B cell (primary cell): Measurements from ENCODE around the gene EVI2B. TPM values are rescaled to one million over a fixed set of nuclear protein-coding genes. Genes with fewer than 3 reads are reported as not detected.

Experiments
- ATAC-seq: fragments of 200-7000 bp; cut with Tn5 transposase; one replicate; pipeline ENCODE4 v1.10.0; 2021; ENCODE audit warnings: low read depth, mild to moderate bottlenecking, moderate number of reproducible peaks, moderate library complexity
- CTCF ChIA-PET: fragments of 350-600 bp; sonication (Branson Sonifier 250); formaldehyde crosslinking; loops from one replicate; lab custom pipeline; 2021; ENCODE audit warnings: antibody characterized with exemption, inconsistent platforms; lab: Charles Lee
- POLR2A ChIA-PET: fragments of 350-600 bp; sonication (Branson Sonifier 250); formaldehyde crosslinking; loops from one replicate; lab custom pipeline; 2021; ENCODE audit warnings: antibody characterized with exemption; lab: Charles Lee
- DNase-seq: peaks from one replicate; pipeline ENCODE4 v3.0.0; 2013
- H2AFZ ChIP-seq: 2 replicates; pipeline ENCODE4 v1.6.1; 2012; ENCODE audit warnings: mild to moderate bottlenecking, low read depth, low read length; ENCODE audit not compliant: insufficient read depth, poor library complexity, severe bottlenecking
- H3K27ac ChIP-seq, 2 donors: 1 replicate in 1 of 2; 2 replicates in 1 of 2; pipeline ENCODE4 v1.5.1; 2012 to 2013; ENCODE audit warnings: low read length in 2 of 2, mild to moderate bottlenecking in 2 of 2, moderate library complexity in 1 of 2
- H3K27me3 ChIP-seq, 4 experiments: fragments of 200-600 bp in 1 of 4; sonication (generic) in 1 of 4; replicated peaks in 1 of 4; 1 replicate in 2 of 4; 2 replicates in 2 of 4; pipeline versions ENCODE4 v1.6.1 to v1.7.0; 2013 to 2016; ENCODE audit warnings: low read length in 3 of 4, mild to moderate bottlenecking in 2 of 4, mixed read lengths in 1 of 4, moderate library complexity in 1 of 4; ENCODE audit not compliant: insufficient read depth in 4 of 4, control insufficient read depth in 3 of 4; ENCODE audit errors: control extremely low read depth in 1 of 4
- H3K36me3 ChIP-seq, 2 experiments: replicated peaks in 1 of 2; 1 replicate in 1 of 2; 2 replicates in 1 of 2; pipeline versions ENCODE4 v1.6.1 to v1.7.1; 2013; ENCODE audit warnings: low read length in 1 of 2; ENCODE audit not compliant: insufficient read depth in 2 of 2, control insufficient read depth in 1 of 2; ENCODE audit errors: control extremely low read depth in 1 of 2, extremely low read depth in 1 of 2
- H3K4me1 ChIP-seq, 2 donors: fragments of 200-600 bp in 1 of 2; sonication (generic) in 1 of 2; 1 replicate in 1 of 2; 2 replicates in 1 of 2; pipeline versions ENCODE4 v1.5.1 to v1.6.1; 2013 to 2017; ENCODE audit warnings: low read length in 2 of 2; ENCODE audit not compliant: control insufficient read depth in 2 of 2, insufficient read depth in 2 of 2
- H3K4me2 ChIP-seq: replicated peaks from 2 replicates; pipeline ENCODE3; 2012; ENCODE audit warnings: mild to moderate bottlenecking, low read depth, low read length; ENCODE audit not compliant: poor library complexity, severe bottlenecking
- H3K4me3 ChIP-seq, 5 experiments: fragments of 200-600 bp in 1 of 5; sonication (generic) in 1 of 5; 1 replicate in 3 of 5; 2 replicates in 2 of 5; pipeline versions ENCODE4 v1.5.1 to v1.7.0; 2011 to 2016; ENCODE audit warnings: low read length in 4 of 5, mild to moderate bottlenecking in 4 of 5, low read depth in 2 of 5, control low read depth in 1 of 5, moderate library complexity in 1 of 5; ENCODE audit not compliant: insufficient read depth in 1 of 5; ENCODE audit errors: control extremely low read depth in 1 of 5, extremely low read depth in 1 of 5
- H3K79me2 ChIP-seq: fragments of 200-600 bp; sonication (generic); one replicate; pipeline ENCODE4 v1.6.0; 2016; ENCODE audit warnings: low read length; ENCODE audit not compliant: control insufficient read depth, insufficient read depth
- H3K9ac ChIP-seq: fragments of 200-600 bp; sonication (generic); 2 replicates; pipeline ENCODE4 v1.6.1; 2017; ENCODE audit warnings: mild to moderate bottlenecking, low read length, moderate library complexity
- H3K9me3 ChIP-seq, 3 donors: one replicate each; pipeline versions ENCODE4 v1.6.1 to v1.7.1; 2013; ENCODE audit warnings: low read length in 2 of 3; ENCODE audit not compliant: control insufficient read depth in 2 of 3, insufficient read depth in 1 of 3; ENCODE audit errors: control extremely low read depth in 1 of 3
- H4K20me1 ChIP-seq: 2 replicates; pipeline ENCODE4 v1.6.0; 2012; ENCODE audit warnings: mild to moderate bottlenecking, low read length; ENCODE audit not compliant: insufficient read depth, control insufficient read depth, poor library complexity, severe bottlenecking
- H3K27ac Mint-ChIP-seq: one replicate; pipeline ENCODE4 v1.8.0; 2021; ENCODE audit warnings: mixed read lengths
- H3K27me3 Mint-ChIP-seq: one replicate; pipeline ENCODE4 v1.8.0; 2021; ENCODE audit warnings: mixed read lengths
- H3K4me1 Mint-ChIP-seq: one replicate; pipeline ENCODE4 v1.8.0; 2021; ENCODE audit warnings: mixed read lengths
- H3K4me3 Mint-ChIP-seq: one replicate; pipeline ENCODE4 v1.8.0; 2021; ENCODE audit warnings: mixed read lengths
- H3K9me3 Mint-ChIP-seq: one replicate; pipeline ENCODE4 v1.8.0; 2022; ENCODE audit warnings: mixed read lengths; ENCODE audit not compliant: insufficient read depth
- CTCF ChIP-seq: fragments of 200-600 bp; IDR thresholded peaks from one replicate; pipeline ENCODE4 v1.8.0; 2022; ENCODE audit warnings: antibody characterized with exemption, mild to moderate bottlenecking
- EZH2 ChIP-seq: IDR thresholded peaks from 2 replicates; pipeline ENCODE4 v1.6.1; 2012; ENCODE audit warnings: borderline replicate concordance, low read depth, mild to moderate bottlenecking, moderate library complexity, low read length; ENCODE audit not compliant: insufficient read depth, poor library complexity, severe bottlenecking
- WGBS: methylation state at CpG from one replicate; pipeline ENCODE4 v1.1.5; 2013; ENCODE audit warnings: missing lambda C conversion rate; ENCODE audit not compliant: insufficient coverage; 5-methylcytosine and 5-hydroxymethylcytosine counted together
- intact Hi-C: fragments of 100-400 bp; cut with micrococcal nuclease; formaldehyde crosslinking; loops from one replicate; pipeline ENCODE4 v1.10.0; 2022
- polyA plus RNA-seq: library from polyadenylated mRNA; depleted of rRNA; stranded (reverse); fragments of >200 nt; gene quantifications from 2 replicates; pipeline ENCODE4 v1.2.3, GENCODE V29; 2012
- total RNA-seq, 2 donors: library from RNA; stranded (reverse); fragments of 120-200 nt in 1 of 2; gene quantifications; 1 replicate in 1 of 2; 2 replicates in 1 of 2; pipeline versions ENCODE4 v1.2.3 to v1.2.4, GENCODE V29; 2013 to 2022

Gene EVI2B
- total and polyA plus RNA-seq, 2 donors (not counting 1 experiment from before 2014, with no cell fraction given) = 132 to 135 TPM

GRCh38 chr17:31311526-31311925 lies 2.3 kb downstream of the EVI2B start:
- Histone ChIP-seq H3K79me2 (peaks cover 95% of the 10 kb centered on the region), H3K4me1 (peaks cover 41 to 52% of the 10 kb centered on the region in 2 donors), H3K36me3 (peaks cover 0 to 15% of the 10 kb centered on the region in 2 experiments), H3K9me3 (no peaks in the 10 kb centered on the region), H3K4me3 (peak overlapping the region; percentile 58 to 98 (median 80)), H3K27ac (peak overlapping the region; percentile 36 to 84), H3K4me2 (peak overlapping the region; percentile 79), H3K27me3 (no peaks in the 10 kb centered on the region), H4K20me1 (peaks cover 13% of the 10 kb centered on the region), H2AFZ (peak overlapping the region; percentile 26), H3K9ac (peak overlapping the region; percentile 79)
- ChIA-PET CTCF (interaction anchor here (0.8 to 1.4 kb wide), 2 partner anchors 14 to 62 kb away, joined by 3 to 5 read pairs; no protein-coding TSS in a partner anchor), POLR2A (interaction anchor here (0.7 to 1.7 kb wide), 2 partner anchors 8 to 47 kb away, joined by 5 to 8 read pairs; no protein-coding TSS in a partner anchor)
- TF ChIP-seq CTCF (no peak), EZH2 (no peak)
- intact Hi-C loops = loop anchor here (5.0 to 10.0 kb wide), 3 partner anchors 217 to 573 kb away; partner anchors contain the start of gene NF1
- DNase-seq = no peak
- ATAC-seq = no peak
- Mint-ChIP-seq H3K9me3 (no peaks in the 10 kb centered on the region), H3K27ac (peak overlapping the region; percentile 93), H3K4me3 (peak overlapping the region; percentile 85), H3K27me3 (no peaks in the 10 kb centered on the region), H3K4me1 (peaks cover 72% of the 10 kb centered on the region)
- no CpG with 5 or more reads among the region's 3 CpGs for WGBS

DNA sequence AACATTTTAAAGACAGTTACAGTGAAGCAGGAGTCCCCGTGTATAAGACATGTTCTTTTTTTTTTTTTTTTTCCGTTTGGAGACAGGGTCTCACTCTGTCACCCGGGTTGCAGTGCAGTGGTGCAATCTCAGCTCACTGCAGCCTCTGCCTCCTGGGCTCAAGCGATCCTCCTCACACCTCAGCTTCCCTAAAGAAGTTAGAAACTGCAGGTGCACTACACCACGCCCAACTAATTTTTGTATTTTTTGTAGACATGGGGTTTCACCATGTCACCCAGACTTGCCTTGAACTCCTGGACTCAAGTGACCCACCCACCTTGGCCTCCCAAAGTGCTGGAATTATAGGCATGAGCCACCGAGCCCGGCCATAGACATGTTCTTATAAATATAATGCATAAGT lies 3.0 kb downstream of the EVI2B start:
- Histone ChIP-seq H3K9ac (peak overlapping the region; percentile 79), H2AFZ (peak overlapping the region; percentile 26), H3K4me3 (peak overlapping the region; percentile 58 to 98 (median 80)), H3K79me2 (peaks cover 95% of the 10 kb centered on the region), H3K27ac (peak overlapping the region; percentile 52 to 84), H4K20me1 (peaks cover 19% of the 10 kb centered on the region), H3K4me1 (peaks cover 39 to 52% of the 10 kb centered on the region in 2 donors), H3K36me3 (peaks cover 0 to 21% of the 10 kb centered on the region in 2 experiments), H3K27me3 (no peaks in the 10 kb centered on the region), H3K9me3 (no peaks in the 10 kb centered on the region), H3K4me2 (peak overlapping the region; percentile 79)
- H3K4me1 Mint-ChIP-seq = peaks cover 72% of the 10 kb centered on the region
- no peak for TF ChIP-seq CTCF
- TF ChIP-seq EZH2 = no peak
- CTCF ChIA-PET = interaction anchor here (1.4 to 1.7 kb wide), 3 partner anchors 21 to 62 kb away, joined by 4 to 5 read pairs (median 4); no protein-coding TSS in a partner anchor
- ATAC-seq = peak; percentile 10
- no peaks in the 10 kb centered on the region for H3K27me3 Mint-ChIP-seq
- H3K4me3 Mint-ChIP-seq = peak overlapping the region; percentile 85
- 0% methylated on average over 3 of the region's 7 CpGs for WGBS
- peak; percentile 51 for DNase-seq
- peak overlapping the region; percentile 93 for H3K27ac Mint-ChIP-seq
- intact Hi-C loops = loop anchor here (5.0 to 10.0 kb wide), 3 partner anchors 216 to 574 kb away; partner anchors contain the start of gene NF1
- H3K9me3 Mint-ChIP-seq = no peaks in the 10 kb centered on the region
- POLR2A ChIA-PET = interaction anchor here (0.5 to 1.7 kb wide), 4 partner anchors 9 to 372 kb away, joined by 3 to 8 read pairs (median 6); partner anchors contain the start of gene EVI2A
